Suprapubic skin (tissue), 4 donors: Measurements from ENCODE around the gene ATXN1. TPM values are rescaled to one million over a fixed set of nuclear protein-coding genes. Genes with fewer than 3 reads are reported as not detected.
"Not testable (repeated sequence)": the region's sequence is repeated elsewhere in the genome, so short reads cannot be mapped to it uniquely, and the experiment has no call there.

Experiments used
- DNase-seq, 2 donors: peaks; one replicate each; pipeline ENCODE4 v3.0.0-alpha.2; 2019; ENCODE audit warnings: low spot score in 2 of 2
- H3K27ac ChIP-seq: fragments of 200-600 bp; sonication (generic); one replicate; pipeline ENCODE4 v1.5.1; 2019
- H3K27me3 ChIP-seq: fragments of 200-600 bp; sonication (generic); one replicate; pipeline ENCODE4 v1.5.1; 2019
- H3K36me3 ChIP-seq: fragments of 200-600 bp; sonication (generic); one replicate; pipeline ENCODE4 v1.5.1; 2019
- H3K4me1 ChIP-seq: fragments of 200-600 bp; sonication (generic); one replicate; pipeline ENCODE4 v1.5.1; 2019
- H3K4me3 ChIP-seq: fragments of 200-600 bp; sonication (generic); one replicate; pipeline ENCODE4 v1.5.1; 2019; ENCODE audit warnings: mild to moderate bottlenecking
- H3K9me3 ChIP-seq: fragments of 200-600 bp; sonication (generic); one replicate; pipeline ENCODE4 v1.5.1; 2019
- EP300 ChIP-seq: sonication (generic); formaldehyde crosslinking; IDR thresholded peaks from one replicate; pipeline ENCODE4 v1.6.1; 2017; ENCODE audit warnings: antibody characterized with exemption
- POLR2A ChIP-seq, 2 donors: fragments of 450-650 bp; IDR thresholded peaks; one replicate each; pipeline ENCODE4 v1.6.1; 2017; ENCODE audit warnings: antibody characterized with exemption in 2 of 2, mild to moderate bottlenecking in 2 of 2, moderate library complexity in 2 of 2
- POLR2AphosphoS5 ChIP-seq, 3 donors: sonication (generic); formaldehyde crosslinking; IDR thresholded peaks; one replicate each; pipeline ENCODE4 v1.6.1; 2017; ENCODE audit warnings: antibody characterized with exemption in 3 of 3
- WGBS: methylation state at CpG from one replicate; pipeline ENCODE4 v1.1.5; 2018; 5-methylcytosine and 5-hydroxymethylcytosine counted together
- total RNA-seq, 4 donors: library from RNA; depleted of rRNA; stranded (reverse); fragments of >200 nt; gene quantifications; one replicate each; pipeline ENCODE4 v1.1.0, GENCODE V29; 2016
- TF ChIP-seq, protein P1 (sequence below), 2 donors: fragments of 200-600 bp in 1 of 2; fragments of 450-650 bp in 1 of 2; sonication (generic) in 1 of 2; IDR thresholded peaks; one replicate each; pipeline ENCODE4 v1.5.1; 2016 to 2019; ENCODE audit warnings: antibody characterized with exemption in 2 of 2, mild to moderate bottlenecking in 1 of 2, moderate library complexity in 1 of 2

The ATXN1 gene
- total RNA-seq, 4 donors from 2014 or later: 32.8 to 95.4 (median 42.4) TPM

DNA sequence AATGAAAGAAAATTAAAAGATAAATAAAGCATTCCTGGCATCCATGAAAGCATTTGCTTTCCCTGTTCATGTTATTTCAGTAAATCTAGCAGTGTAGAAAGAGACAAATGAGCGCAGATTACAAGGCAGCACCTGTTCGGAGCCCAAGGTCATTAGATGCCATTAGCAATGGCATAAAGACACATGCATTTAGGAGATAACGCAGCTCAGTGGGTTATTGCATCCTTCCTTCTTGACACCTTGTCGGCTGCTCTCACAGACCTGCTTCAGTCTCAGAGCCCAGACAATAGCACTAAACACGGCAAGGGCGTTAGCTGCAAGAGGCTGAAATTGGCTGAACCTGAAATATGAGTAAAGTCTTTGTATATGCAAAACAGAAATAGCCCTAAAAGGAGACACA is 140.3 kb downstream of the ATXN1 start:
- DNase-seq: no peak
- TF ChIP-seq, protein P1, sequence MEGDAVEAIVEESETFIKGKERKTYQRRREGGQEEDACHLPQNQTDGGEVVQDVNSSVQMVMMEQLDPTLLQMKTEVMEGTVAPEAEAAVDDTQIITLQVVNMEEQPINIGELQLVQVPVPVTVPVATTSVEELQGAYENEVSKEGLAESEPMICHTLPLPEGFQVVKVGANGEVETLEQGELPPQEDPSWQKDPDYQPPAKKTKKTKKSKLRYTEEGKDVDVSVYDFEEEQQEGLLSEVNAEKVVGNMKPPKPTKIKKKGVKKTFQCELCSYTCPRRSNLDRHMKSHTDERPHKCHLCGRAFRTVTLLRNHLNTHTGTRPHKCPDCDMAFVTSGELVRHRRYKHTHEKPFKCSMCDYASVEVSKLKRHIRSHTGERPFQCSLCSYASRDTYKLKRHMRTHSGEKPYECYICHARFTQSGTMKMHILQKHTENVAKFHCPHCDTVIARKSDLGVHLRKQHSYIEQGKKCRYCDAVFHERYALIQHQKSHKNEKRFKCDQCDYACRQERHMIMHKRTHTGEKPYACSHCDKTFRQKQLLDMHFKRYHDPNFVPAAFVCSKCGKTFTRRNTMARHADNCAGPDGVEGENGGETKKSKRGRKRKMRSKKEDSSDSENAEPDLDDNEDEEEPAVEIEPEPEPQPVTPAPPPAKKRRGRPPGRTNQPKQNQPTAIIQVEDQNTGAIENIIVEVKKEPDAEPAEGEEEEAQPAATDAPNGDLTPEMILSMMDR (IDR thresholded peaks at IDR 0.05): no peak
- TF ChIP-seq EP300: no peak
- TF ChIP-seq POLR2AphosphoS5 (IDR thresholded peaks at IDR 0.05): no peak
- no peak for TF ChIP-seq POLR2A (IDR thresholded peaks at IDR 0.05)
- Histone ChIP-seq H3K9me3 (no peaks in the 10 kb centered on the region), H3K36me3 (no peaks in the 10 kb centered on the region), H3K4me1 (peaks cover 3% of the 10 kb centered on the region), H3K27ac (no peak overlapping the region), H3K27me3 (no peaks in the 10 kb centered on the region), H3K4me3 (no peak overlapping the region)
- WGBS: 71% methylated on average over 6 of the region's 6 CpGs

DNA sequence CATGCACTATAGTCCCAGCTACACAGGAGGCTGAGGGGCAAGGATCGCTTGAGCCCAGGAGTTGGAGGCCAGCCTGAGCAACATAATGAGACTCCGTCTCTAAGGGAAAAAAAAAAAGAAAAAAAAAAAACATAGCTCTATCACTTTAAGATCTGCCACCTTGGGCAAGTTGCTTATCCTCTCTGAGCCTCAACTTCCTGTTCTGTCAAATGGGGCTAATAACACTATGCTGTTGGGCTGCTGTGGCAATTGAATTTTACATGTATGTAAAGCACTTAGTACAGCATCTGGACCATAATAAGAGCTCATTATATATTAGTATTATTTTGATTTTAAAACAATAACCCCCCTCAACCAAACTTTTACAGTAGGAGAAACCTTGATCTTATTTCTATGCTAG is 141.5 kb downstream of the ATXN1 start:
- WGBS: 88% methylated on average over 2 of the region's 2 CpGs
- Histone ChIP-seq H3K27ac (no peak overlapping the region), H3K36me3 (no peaks in the 10 kb centered on the region), H3K4me1 (peaks cover 3% of the 10 kb centered on the region), H3K4me3 (no peak overlapping the region), H3K27me3 (no peaks in the 10 kb centered on the region), H3K9me3 (no peaks in the 10 kb centered on the region)
- TF ChIP-seq, protein P1 (IDR thresholded peaks at IDR 0.05): no peak
- DNase-seq: no peak

DNA sequence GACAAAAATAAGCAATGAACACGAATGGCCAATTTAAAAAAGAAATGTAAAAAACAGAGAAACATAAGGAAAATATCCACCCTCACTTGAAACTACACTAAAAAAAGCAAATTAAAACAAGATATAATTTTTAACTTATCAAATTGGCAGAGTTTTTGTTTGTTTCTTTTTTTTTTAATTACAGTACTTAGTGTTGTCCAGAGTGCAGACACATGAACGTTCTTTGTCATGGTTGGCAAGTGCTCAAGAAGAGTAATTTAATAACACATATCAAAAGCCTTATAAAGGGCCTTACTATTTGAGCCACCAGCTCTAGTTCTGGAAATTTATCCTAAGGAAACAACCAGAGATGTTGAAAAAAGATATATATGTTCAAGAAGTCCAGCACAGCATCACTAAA is 142.3 kb downstream of the ATXN1 start:
- 45% methylated on average over 2 of the region's 2 CpGs for WGBS
- no peak overlapping the region for H3K4me3 ChIP-seq
- H3K4me1 ChIP-seq: peaks cover 3% of the 10 kb centered on the region
- DNase-seq: no peak
- no peak overlapping the region for H3K27ac ChIP-seq
- no peaks in the 10 kb centered on the region for H3K27me3 ChIP-seq
- TF ChIP-seq POLR2A (IDR thresholded peaks at IDR 0.05): no peak
- no peak for TF ChIP-seq POLR2AphosphoS5 (IDR thresholded peaks at IDR 0.05)
- TF ChIP-seq, protein P1 (IDR thresholded peaks at IDR 0.05): no peak
- no peak for TF ChIP-seq EP300
- H3K36me3 ChIP-seq: no peaks in the 10 kb centered on the region
- no peaks in the 10 kb centered on the region for H3K9me3 ChIP-seq

DNA sequence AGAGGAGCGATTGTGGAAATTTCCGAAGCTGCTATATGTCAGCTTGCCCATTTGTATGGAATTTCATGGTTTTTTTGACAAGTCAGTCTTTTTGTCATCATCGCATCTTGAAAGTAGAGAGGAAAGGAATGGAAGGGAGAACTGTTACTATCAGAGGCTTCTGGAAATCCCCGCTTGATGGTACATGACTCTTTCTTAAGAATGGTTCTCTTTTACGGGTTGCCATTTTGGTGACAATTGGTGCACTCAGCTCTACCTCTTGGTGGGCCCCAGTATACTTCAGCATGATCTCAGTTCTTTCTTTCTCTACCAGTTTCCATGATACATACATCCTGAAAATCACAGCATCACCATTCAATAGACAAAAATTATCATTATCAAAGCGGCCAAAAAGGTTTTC is 146.0 kb downstream of the ATXN1 start:
- not testable (repeated sequence) for H3K27me3 ChIP-seq, H3K4me3 ChIP-seq, H3K9me3 ChIP-seq, DNase-seq, H3K4me1 ChIP-seq, H3K36me3 ChIP-seq, H3K27ac ChIP-seq
- WGBS: 79% methylated on average over 4 of the region's 6 CpGs

DNA sequence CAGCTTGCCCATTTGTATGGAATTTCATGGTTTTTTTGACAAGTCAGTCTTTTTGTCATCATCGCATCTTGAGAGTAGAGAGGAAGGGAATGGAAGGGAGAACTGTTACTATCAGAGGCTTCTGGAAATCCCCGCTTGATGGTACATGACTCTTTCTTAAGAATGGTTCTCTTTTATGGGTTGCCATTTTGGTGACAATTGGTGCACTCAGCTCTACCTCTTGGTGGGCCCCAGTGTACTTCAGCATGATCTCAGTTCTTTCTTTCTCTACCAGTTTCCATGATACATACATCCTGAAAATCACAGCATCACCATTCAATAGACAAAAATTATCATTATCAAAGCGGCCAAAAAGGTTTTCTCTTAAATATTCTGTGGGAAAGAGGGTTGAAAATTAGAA is 147.1 kb downstream of the ATXN1 start:
- not testable (repeated sequence) for H3K4me1 ChIP-seq, H3K27ac ChIP-seq, H3K9me3 ChIP-seq, H3K27me3 ChIP-seq, H3K4me3 ChIP-seq, DNase-seq, H3K36me3 ChIP-seq
- WGBS: 90% methylated on average over 2 of the region's 3 CpGs

DNA sequence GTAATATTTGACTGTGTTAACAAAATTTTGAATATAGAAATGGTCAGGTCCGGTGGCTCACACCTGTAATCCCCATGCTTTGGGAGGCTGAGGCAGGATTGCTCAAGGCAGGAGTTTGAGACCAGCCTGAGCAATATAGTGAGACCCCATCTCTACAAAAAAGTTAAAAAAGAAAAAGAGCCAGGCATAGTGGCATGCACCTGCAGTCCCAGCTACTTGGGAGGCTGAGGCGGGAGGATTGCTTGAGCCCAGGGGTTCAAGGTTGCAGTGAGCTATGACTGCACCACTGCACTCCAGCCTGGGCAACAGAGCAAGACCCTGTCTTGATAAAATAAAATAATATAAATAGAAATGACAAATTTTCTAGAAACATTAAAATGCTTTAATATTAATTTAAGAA is 147.8 kb downstream of the ATXN1 start:
- H3K36me3 ChIP-seq, DNase-seq, H3K27ac ChIP-seq, H3K9me3 ChIP-seq, H3K4me3 ChIP-seq, H3K27me3 ChIP-seq, H3K4me1 ChIP-seq: not testable (repeated sequence)
- 99% methylated on average over 2 of the region's 2 CpGs for WGBS

DNA sequence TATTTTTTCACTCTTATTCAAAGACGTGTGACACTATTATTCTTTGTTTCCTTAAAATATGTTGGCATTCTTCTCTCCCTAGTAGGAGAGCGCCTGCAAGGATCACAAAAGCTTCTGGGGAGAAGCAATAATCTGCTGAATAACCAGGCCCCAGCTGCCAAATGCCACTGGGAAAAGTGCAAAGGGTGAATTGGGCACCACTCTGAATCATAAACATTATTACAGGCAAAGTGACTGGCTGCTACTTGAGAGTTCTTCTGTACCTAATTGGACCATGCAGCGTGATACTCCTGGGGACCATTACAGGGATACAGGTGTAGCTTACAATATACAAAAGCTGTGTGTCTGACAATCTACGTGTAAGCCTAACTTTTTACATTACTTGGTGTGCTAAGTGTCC is 152.8 kb downstream of the ATXN1 start:
- Histone ChIP-seq H3K4me1 (no peaks in the 10 kb centered on the region), H3K27ac (no peak overlapping the region), H3K4me3 (no peak overlapping the region), H3K36me3 (no peaks in the 10 kb centered on the region), H3K27me3 (no peaks in the 10 kb centered on the region), H3K9me3 (no peaks in the 10 kb centered on the region)
- DNase-seq: no peak
- WGBS: 74% methylated on average over 4 of the region's 4 CpGs
- TF ChIP-seq POLR2A (IDR thresholded peaks at IDR 0.05): no peak
- TF ChIP-seq EP300: no peak
- no peak for TF ChIP-seq POLR2AphosphoS5 (IDR thresholded peaks at IDR 0.05)
- TF ChIP-seq, protein P1 (IDR thresholded peaks at IDR 0.05): no peak
